K562 (cell line): Measurements from ENCODE around the gene MLXIPL. TPM values are rescaled to one million over a fixed set of nuclear protein-coding genes. Genes with fewer than 3 reads are reported as not detected.

Experiments used
- ATF3 ChIP-seq, 2 experiments: fragments of 450-650 bp in 1 of 2; sonication (generic) in 1 of 2; formaldehyde crosslinking in 1 of 2; IDR thresholded peaks in 1 of 2; conservative IDR thresholded peaks in 1 of 2; 2 replicates each; pipeline versions ENCODE4 v1.6.1 to v1.8.1; 2016 to 2023; ENCODE audit warnings: mild to moderate bottlenecking in 2 of 2, moderate library complexity in 2 of 2, inconsistent platforms in 1 of 2, missing genetic modification reagents in 1 of 2
- BRD9 ChIP-seq: fragments of 450-650 bp; IDR thresholded peaks from 2 replicates; pipeline ENCODE4 v1.6.1; 2018; ENCODE audit warnings: low read depth; ENCODE audit not compliant: partially characterized antibody
- CAMTA2 ChIP-seq: fragments of 250-450 bp; sonication (Bioruptor Pico); conservative IDR thresholded peaks from 2 replicates; pipeline ENCODE4 v1.5.1; 2022
- CCNT2 ChIP-seq: IDR thresholded peaks from 2 replicates; pipeline ENCODE4 v1.6.1; 2011; ENCODE audit warnings: borderline replicate concordance, low read depth, mild to moderate bottlenecking, moderate library complexity, mixed read lengths, low read length; ENCODE audit not compliant: insufficient read length; ENCODE audit errors: extremely low read depth
- ELF4 ChIP-seq: fragments of 450-650 bp; formaldehyde crosslinking; IDR thresholded peaks from 2 replicates; pipeline ENCODE4 v1.4.0; 2022; ENCODE audit warnings: missing genetic modification characterization
- FOXA3 ChIP-seq, 2 experiments: fragments of 450-650 bp in 1 of 2; sonication (generic) in 1 of 2; formaldehyde crosslinking; IDR thresholded peaks in 1 of 2; conservative IDR thresholded peaks in 1 of 2; 2 replicates each; pipeline versions ENCODE4 v1.4.0 to v1.8.0; 2020 to 2022; ENCODE audit warnings: mild to moderate bottlenecking in 2 of 2, missing genetic modification reagents in 1 of 2
- FOXO4 ChIP-seq: fragments of 450-650 bp; formaldehyde crosslinking; IDR thresholded peaks from 2 replicates; pipeline ENCODE4 v1.4.0; 2020; ENCODE audit warnings: mild to moderate bottlenecking, moderate library complexity
- HNRNPUL1 ChIP-seq: fragments of 200-400 bp; formaldehyde crosslinking; IDR thresholded peaks from 2 replicates; pipeline ENCODE4 v1.6.1; 2017; ENCODE audit warnings: low read length
- MAFK ChIP-seq: IDR thresholded peaks from 2 replicates; pipeline ENCODE4 v1.6.1; 2011; ENCODE audit warnings: low read length, improper control_type of control experiment
- MCM5 ChIP-seq: fragments of 450-650 bp; IDR thresholded peaks from 2 replicates; pipeline ENCODE4 v1.6.1; 2016; ENCODE audit warnings: low read depth
- PML ChIP-seq: IDR thresholded peaks from 2 replicates; pipeline ENCODE4 v1.6.1; 2012; ENCODE audit warnings: low read length, inconsistent platforms
- REST ChIP-seq, 2 experiments: fragments of 450-650 bp; formaldehyde crosslinking in 1 of 2; IDR thresholded peaks; 2 replicates each; pipeline versions ENCODE4 v1.4.0 to v1.6.1; 2014 to 2020; ENCODE audit warnings: mild to moderate bottlenecking in 2 of 2, borderline replicate concordance in 1 of 2, low read depth in 1 of 2
- SRSF9 ChIP-seq: fragments of 200-400 bp; formaldehyde crosslinking; IDR thresholded peaks from 2 replicates; pipeline ENCODE4 v1.6.1; 2017; ENCODE audit warnings: low read depth, low read length, borderline replicate concordance
- ZNF507 ChIP-seq: conservative IDR thresholded peaks from 2 replicates; pipeline ENCODE4 v1.6.1; 2017; ENCODE audit warnings: missing genetic modification characterization, missing compliant biosample characterization
- ZNF57 ChIP-seq: fragments of 450-650 bp; formaldehyde crosslinking; IDR thresholded peaks from 2 replicates; pipeline ENCODE4 v1.4.0; 2020; ENCODE audit warnings: mild to moderate bottlenecking, moderate library complexity
- polyA plus RNA-seq, 8 experiments: library from polyadenylated mRNA; depleted of rRNA in 4 of 8; stranded (reverse) in 5 of 8; unstranded in 3 of 8; fragments of >200 nt; fragmentation: Nextera tagmentation in 2 of 8; fragmentation: Illumina TruSeq in 1 of 8; extraction: Ambion mirVana in 2 of 8; extraction: Trizol in 1 of 8; gene quantifications; 2 replicates each; pipeline versions ENCODE4 v1.2.1 to v1.2.3, GENCODE V29; 2011 to 2014; ENCODE audit warnings: inconsistent platforms in 1 of 8, missing spikeins in 1 of 8
- total RNA-seq, 7 experiments: library from RNA; depleted of rRNA in 6 of 7; stranded (reverse); fragments of >200 nt in 6 of 7; fragmentation: Illumina TruSeq in 2 of 7; extraction: Trizol in 2 of 7; gene quantifications; 2 replicates each; pipeline versions ENCODE4 v1.2.1 to v1.2.3, GENCODE V29; 2011 to 2021; ENCODE audit warnings: low replicate concordance in 1 of 7

MLXIPL gene
- total and polyA plus RNA-seq, 9 of the 15 experiments (the other 6 are each of a cell fraction or from before 2014, with no cell fraction given), result 0.11 to 18.4 (median 1.4) TPM

- TF ChIP-seq FOXA3 (CRISPR knock-in tag; conservative IDR thresholded peaks at IDR 0.05 in 1 of 2, IDR thresholded peaks at IDR 0.05 in 1 of 2) (0 out of 4 replicates have a peak, but pooled peaks of 1 of the 2 experiments have one; percentile 21), PML (peak; percentile 47; the same call in 1 of the 2 replicates), REST (IDR thresholded peaks at IDR 0.05; ENCODE audit: borderline replicate concordance) (no peak), REST (CRISPR knock-in tag; IDR thresholded peaks at IDR 0.05; ENCODE audit: low read depth) (no peak), ATF3 (IDR thresholded peaks at IDR 0.05) (no peak), ATF3 (CRISPR knock-in tag; conservative IDR thresholded peaks at IDR 0.05) (no peak), ELF4 (CRISPR knock-in tag) (no peak), CAMTA2 (CRISPR knock-in tag) (no peak), MAFK (no peak), BRD9 (no peak), SRSF9 (no peak), ZNF507 (no peak), FOXO4 (CRISPR knock-in tag) (no peak), MCM5 (no peak), HNRNPUL1 (no peak), ZNF57 (no peak), CCNT2 (no peak)
Measured at GRCh38 chr7:73567846-73568685, 56.3 kb downstream of the MLXIPL start (continued).
